Heart left ventricle (tissue), 13 donors: ENCODE data around the gene NAPG.

Source experiments
- CTCF ChIP-seq, 12 donors: fragments of 200-600 bp; sonication (generic) in 4 of 12; IDR thresholded peaks; one replicate each; pipeline versions ENCODE4 v1.5.0 to v1.8.0; 2018 to 2022; ENCODE audit warnings: antibody characterized with exemption in 12 of 12, mild to moderate bottlenecking in 5 of 12
- POLR2A ChIP-seq, 2 donors: fragments of 450-650 bp; IDR thresholded peaks; one replicate each; pipeline ENCODE4 v1.6.1; 2017; ENCODE audit warnings: antibody characterized with exemption in 2 of 2, mild to moderate bottlenecking in 2 of 2, moderate library complexity in 2 of 2
- donor health status: ischemic (EF 13 %, LVEDD 7.1; RV severe dilation, severe dysfunction).
- donor health status: DM: no; HTN: yes; CAD: no.
- donor health status: DM: no; HTN: no; CAD: no.
- donor health status: ischemic (EF 25% LVEDD 6.9; RV normal size, moderate dysfunction).
- donor health status: ischemic (EF 25% LVEDD 5.7; RV mildly dilated, moderate dysfunction).
- donor health status: ischemic (EF 35%, LVEDD 5.7; RV mildly dilated, moderate dysfunction).
- donor health status: nonischemic (EF 11% LVEDD 7.7; RV severe dilation, severe dysfunction).
- donor health status: DM: yes; HTN: yes; CAD: no.
- donor health status: PGD.
- donor health status: ischemic (EF 29% LVEDD 5.4; RV normal size, mild dysfunction).
- donor health status: nonischemic (EF 23%, LVEDD 6.1; RV moderate dilation, normal function).

- TF ChIP-seq POLR2A (IDR thresholded peaks at IDR 0.05) (no peak), CTCF (IDR thresholded peaks at IDR 0.05) (no peak)
These were observed 39.5 kb upstream of the NAPG start for GRCh38 chr18:10486362-10486761.
